Renal cortical epithelial cell (primary cell): ENCODE measurements around the gene NAIF1. TPM values are rescaled to one million over a fixed set of nuclear protein-coding genes. Genes with fewer than 3 reads are reported as not detected.

Experiments used
- DNase-seq: peaks from one replicate; pipeline ENCODE4 v3.0.0-alpha.2; 2011; ENCODE audit warnings: low read depth
- total RNA-seq: library from RNA; depleted of rRNA; stranded (reverse); fragments of >200 nt; gene quantifications from 2 replicates; pipeline ENCODE4 v1.2.3, GENCODE V29; 2014

NAIF1 gene
- total RNA-seq, 1 donor from 2014 or later: 13.5 TPM

GRCh38 chr9:128102861-128103588 is 35.9 kb upstream of the NAIF1 start:
- no peak for DNase-seq

DNA sequence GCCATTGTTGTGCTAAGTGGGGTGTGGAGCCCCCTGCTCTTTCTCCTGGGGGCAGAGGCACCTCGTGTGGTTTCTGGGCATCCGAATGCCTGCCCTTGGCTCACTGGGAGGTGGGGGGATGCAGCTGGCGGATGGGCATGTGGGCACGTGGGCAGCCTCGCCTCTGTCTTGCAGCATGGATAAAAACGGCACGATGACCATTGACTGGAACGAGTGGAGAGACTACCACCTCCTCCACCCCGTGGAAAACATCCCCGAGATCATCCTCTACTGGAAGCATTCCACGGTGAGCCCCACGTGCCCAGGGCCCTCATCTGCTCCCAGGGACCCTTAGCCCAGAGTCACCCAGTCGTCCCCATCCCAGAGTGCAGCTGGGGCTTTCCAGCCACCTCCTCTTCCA is 35.1 kb upstream of the NAIF1 start:
- no peak for DNase-seq

GRCh38 chr9:128101690-128102089 is 34.6 kb upstream of the NAIF1 start:
- DNase-seq: no peak

DNA sequence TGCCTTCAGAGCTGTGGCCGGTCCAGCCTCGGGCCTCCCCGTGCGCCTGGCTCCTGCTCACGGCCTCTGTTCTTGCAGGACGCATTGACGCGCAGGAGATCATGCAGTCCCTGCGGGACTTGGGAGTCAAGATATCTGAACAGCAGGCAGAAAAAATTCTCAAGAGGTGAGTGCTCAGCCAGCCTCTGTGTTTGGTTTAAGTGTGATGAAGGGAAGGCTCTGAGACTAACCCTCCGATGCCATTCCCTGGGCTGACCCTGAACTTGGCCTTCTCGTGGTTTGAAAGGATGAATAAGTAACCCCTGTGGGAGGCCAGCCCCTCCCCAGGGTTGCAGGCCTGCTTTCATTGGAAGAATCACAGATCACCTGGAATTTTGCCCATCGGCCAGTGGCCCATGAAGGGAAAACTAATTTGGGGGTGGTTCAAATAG is 34.1 kb upstream of the NAIF1 start:
- peak; percentile 84 for DNase-seq

- no peak for DNase-seq
These were observed 33.5 kb upstream of the NAIF1 start for GRCh38 chr9:128100581-128100980.

GRCh38 chr9:128099932-128100491 is 32.9 kb upstream of the NAIF1 start:
- DNase-seq: no peak

DNA sequence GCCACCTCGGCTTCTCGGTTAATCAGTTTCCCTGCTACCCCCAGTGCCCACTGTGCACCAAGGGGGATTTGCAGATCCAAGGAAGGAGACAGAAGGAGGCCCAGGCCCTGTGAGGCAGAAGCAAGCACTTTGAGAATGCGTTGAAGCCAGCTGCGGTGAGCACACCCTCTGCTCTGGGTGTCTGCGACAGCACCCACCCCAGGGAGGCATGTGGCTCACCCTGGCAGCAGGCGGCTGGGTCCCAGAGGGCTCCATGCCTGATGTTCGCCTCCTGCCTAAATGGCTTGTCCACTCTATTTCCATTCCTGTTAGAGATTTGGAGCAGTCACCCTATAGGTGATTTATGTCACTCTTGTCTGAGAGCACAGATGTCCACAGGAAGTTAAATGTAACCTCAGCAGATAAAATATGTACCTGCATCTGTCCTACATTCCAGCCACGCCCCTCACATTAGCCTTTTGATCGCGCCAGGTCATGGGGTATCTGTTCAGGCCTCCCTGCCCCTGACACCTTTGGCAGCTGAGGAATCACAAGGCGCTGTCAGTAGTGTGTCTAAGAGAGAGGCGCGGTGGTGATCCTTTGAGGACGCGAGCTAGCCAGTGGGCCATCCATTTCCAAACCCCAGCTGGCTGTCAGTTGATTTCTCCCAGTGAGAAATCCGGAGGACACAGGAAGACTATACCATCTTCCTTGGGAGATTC is 32.3 kb upstream of the NAIF1 start:
- peak; percentile 44 for DNase-seq

DNA sequence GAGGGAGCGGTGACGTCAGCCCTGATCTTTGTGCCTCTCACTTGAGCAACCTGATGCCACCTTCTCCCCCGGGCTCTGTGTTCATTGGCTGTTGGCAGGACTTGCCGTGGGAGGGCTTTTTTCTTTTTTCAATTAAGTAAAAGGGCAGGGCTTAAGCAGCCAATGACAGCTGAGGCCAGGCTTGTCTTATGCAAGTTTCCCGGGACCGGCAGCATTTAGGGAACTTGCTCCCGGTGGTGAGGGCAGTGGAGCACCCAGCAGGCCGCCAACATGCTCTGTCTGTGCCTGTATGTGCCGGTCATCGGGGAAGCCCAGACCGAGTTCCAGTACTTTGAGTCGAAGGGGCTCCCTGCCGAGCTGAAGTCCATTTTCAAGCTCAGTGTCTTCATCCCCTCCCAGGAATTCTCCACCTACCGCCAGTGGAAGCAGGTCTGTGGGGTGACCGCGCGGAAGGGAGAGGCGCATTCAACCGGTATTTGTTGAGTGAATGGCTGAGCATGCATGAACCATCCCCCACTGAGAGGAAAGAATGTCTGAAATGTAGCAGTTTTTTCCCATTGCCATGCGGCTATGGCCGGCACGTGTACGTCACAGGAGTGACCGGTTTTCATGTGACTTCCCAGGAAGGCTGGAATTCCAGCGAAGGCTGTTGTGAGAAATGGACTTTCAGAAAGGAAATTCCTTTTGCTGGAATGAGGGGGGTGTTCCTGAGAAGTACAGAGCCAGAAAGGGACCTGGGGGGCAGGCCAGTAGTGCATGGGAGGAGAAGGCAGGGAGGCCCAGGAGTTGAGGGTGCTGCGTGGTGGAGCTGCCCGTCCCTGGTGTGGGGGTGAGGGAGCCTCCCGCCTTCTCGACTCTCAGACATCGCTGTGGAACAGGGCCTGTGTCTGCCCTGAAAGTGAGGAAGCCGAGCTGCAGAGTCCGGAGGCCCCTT is 31.4 kb upstream of the NAIF1 start:
- peak; percentile 98 for DNase-seq

GRCh38 chr9:128097543-128098296 is 30.6 kb upstream of the NAIF1 start:
- no peak for DNase-seq

DNA sequence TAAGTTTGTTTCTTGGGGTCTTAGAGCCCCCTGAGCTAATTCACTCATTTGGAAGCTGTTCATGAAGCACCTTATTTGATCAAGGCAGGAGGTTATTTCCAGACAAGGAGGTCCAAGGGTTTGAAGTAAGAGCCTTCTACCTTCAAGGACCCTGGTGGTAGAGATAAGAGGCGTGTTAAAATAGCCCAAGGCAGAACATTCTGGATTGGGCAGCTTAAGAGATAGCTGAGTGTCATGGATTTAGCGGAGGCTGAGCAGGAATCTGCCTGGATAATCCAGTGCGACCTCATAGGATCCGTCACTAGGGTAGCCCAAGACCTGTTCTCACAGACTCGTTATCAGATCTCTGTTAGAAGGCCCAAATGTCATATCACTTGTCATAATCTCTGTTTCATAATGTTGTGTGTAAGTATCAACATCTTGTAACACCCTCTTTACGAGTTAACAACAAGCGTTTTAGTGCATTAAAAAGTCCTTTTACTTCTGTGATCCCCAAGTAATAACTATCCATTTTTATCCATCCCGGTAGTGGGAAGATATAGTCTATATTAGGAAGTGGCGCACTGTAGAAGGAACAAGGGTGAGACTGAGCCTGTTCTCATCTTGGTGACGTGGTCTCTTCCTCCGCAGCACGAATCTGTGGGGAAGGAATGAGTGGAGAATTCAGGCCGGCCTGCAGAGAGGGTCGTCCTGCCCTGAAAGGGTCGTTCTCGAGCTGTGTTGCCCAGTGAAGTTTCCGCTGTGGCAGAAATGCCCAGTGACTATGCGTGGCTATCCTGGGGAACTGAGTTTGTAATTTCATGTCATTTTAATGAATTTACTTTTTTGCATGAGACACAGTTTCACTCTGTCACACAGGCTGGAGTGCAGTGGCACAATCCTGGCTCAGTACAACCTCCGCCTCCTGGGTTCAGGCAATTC is 29.8 kb upstream of the NAIF1 start:
- DNase-seq: no peak

DNA sequence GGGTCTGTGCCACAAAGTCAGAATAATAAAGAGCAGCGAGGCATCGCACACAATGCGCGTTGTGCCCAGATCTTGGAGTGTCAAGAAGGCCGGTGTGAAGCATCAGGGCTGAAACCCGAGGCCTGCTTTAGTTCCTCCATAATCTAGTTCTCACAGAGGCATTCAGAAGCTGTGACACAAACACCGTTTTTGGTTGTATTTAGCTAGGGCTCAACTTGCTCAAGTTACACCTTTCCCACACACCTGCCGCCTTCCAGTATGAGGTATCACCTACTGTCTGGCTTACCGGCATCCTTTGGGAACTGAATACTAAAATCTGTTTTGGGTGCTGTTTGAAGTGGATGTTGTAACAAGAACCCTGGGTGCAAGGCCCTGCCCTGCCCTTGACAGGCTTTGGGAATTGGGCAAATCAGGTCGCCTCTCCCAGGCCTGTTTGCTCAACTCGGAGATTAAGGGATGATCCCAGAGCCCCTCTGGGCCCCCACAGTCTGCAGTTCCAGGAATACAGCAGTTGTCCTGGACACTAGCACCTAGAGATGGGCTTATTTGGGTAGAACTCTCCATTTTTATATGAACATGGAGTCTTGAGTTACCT is 27.9 kb upstream of the NAIF1 start:
- no peak for DNase-seq

- peak; percentile 96 for DNase-seq
These were observed 27.2 kb upstream of the NAIF1 start for GRCh38 chr9:128094166-128094949.

DNA sequence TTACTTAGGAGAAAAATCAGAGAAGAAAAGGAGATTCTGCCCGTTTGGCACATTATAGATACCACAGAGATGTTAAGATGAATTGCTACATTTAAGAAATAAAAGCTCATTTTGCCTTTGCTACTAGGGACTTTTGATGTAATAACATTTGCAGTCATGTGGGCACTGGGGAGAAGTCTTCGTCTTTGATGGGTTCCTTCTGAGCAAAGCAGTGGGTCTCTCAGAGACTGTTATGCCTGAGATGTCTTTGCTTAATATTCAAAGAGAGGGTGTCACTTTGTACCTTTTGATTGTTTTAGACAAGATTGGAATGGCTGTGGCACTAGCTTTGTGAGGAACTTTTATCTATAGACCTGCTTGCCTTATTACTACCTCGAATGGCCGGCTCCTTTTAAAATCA is 25.9 kb upstream of the NAIF1 start:
- DNase-seq: no peak

- no peak for DNase-seq
These were observed 25.3 kb upstream of the NAIF1 start for GRCh38 chr9:128092199-128092977.

GRCh38 chr9:128091571-128091970 is 24.5 kb upstream of the NAIF1 start:
- DNase-seq: no peak

DNA sequence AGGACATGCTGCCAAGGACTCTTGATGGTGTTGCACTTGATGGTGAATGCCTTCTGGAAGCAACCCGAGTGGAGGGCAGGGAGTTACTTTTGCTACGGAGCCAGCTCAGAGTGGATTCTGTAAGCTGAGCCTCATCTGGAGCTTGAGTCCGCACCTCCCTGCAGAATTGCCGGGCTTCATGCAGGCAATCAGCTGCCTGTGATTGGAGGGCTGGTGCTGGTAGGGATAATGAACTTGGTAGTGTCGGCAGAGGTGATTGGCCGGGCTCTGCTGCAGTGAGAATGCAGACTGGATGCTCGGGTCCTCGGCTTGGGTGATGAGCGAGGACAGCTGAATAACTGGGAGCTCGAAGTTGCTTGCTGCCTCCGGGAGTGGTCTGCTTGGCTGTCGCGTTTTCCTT is 24.0 kb upstream of the NAIF1 start:
- DNase-seq: no peak

GRCh38 chr9:128089299-128089698 is 22.2 kb upstream of the NAIF1 start:
- DNase-seq: no peak
